ENCODE data around the gene ARPC1B.
A peak's percentile ranks its signal among the peaks of the same experiment; 100 is the strongest.

ARPC1B gene

GRCh38 chr7:99390941-99391602 lies 16.5 kb downstream of the ARPC1B start:
- TF ChIP-seq CTCF (IDR thresholded peaks at IDR 0.05; ENCODE audit: low read depth, low read length, missing control alignments), result no peak
- no peak overlapping the region for H3K4me3 ChIP-seq (ENCODE audit: low read depth, low read length)
- in situ Hi-C loops (cut with HindIII; ENCODE audit: low sequenced_read_pairs), result no loop called here
- DNase-seq (ENCODE audit: low read depth), result no peak

DNA sequence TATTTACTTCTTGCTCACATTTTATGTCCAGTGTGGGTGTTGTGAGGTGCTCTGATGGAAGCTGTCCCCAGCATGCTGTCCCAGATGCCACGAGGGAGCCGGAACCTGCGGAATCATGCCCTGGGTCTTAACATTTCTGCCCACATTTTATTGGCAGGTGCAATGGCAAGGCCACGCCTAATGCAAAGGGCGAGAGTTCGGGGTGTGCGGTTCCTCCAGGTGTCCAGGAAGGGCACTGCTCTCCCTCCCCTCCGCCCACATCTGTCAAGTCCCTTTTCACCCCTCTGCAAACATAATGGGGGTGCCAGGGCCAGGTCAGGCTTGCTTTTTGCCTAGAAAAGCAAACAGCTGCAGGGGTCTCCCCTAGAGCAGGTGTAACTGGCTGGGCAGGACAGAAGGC lies 17.5 kb downstream of the ARPC1B start:
- TF ChIP-seq CTCF (IDR thresholded peaks at IDR 0.05; ENCODE audit: low read depth, low read length, missing control alignments), result no peak
- in situ Hi-C loops (cut with HindIII; ENCODE audit: low sequenced_read_pairs), result no loop called here

GRCh38 chr7:99392659-99393354 lies 18.3 kb downstream of the ARPC1B start:
- in situ Hi-C loops (cut with HindIII; ENCODE audit: low sequenced_read_pairs), result no loop called here
- H3K4me3 ChIP-seq (ENCODE audit: low read depth, low read length), result peak overlapping the region; percentile 51
- TF ChIP-seq CTCF (IDR thresholded peaks at IDR 0.05; ENCODE audit: low read depth, low read length, missing control alignments), result no peak
- no peak for DNase-seq (ENCODE audit: low read depth)

More for the DNA sequence above, 17.5 kb downstream of the ARPC1B start:
- DNase-seq (ENCODE audit: low read depth), result no peak
- H3K4me3 ChIP-seq (ENCODE audit: low read depth, low read length), result no peak overlapping the region

GRCh38 chr7:99393355-99394187 lies 19.0 kb downstream of the ARPC1B start:
- TF ChIP-seq CTCF (IDR thresholded peaks at IDR 0.05; ENCODE audit: low read depth, low read length, missing control alignments), result no peak
- in situ Hi-C loops (cut with HindIII; ENCODE audit: low sequenced_read_pairs), result no loop called here
- no peak for DNase-seq (ENCODE audit: low read depth)
- H3K4me3 ChIP-seq (ENCODE audit: low read depth, low read length), result peak overlapping the region; percentile 51

GRCh38 chr7:99394188-99394502 lies 19.6 kb downstream of the ARPC1B start:
- in situ Hi-C loops (cut with HindIII; ENCODE audit: low sequenced_read_pairs), result no loop called here
- TF ChIP-seq CTCF (IDR thresholded peaks at IDR 0.05; ENCODE audit: low read depth, low read length, missing control alignments), result no peak
- DNase-seq (ENCODE audit: low read depth), result no peak
- H3K4me3 ChIP-seq (ENCODE audit: low read depth, low read length), result no peak overlapping the region

- no peak for DNase-seq (ENCODE audit: low read depth)
- H3K4me3 ChIP-seq (ENCODE audit: low read depth, low read length), result no peak overlapping the region
- in situ Hi-C loops (cut with HindIII; ENCODE audit: low sequenced_read_pairs), result no loop called here
- TF ChIP-seq CTCF (IDR thresholded peaks at IDR 0.05; ENCODE audit: low read depth, low read length, missing control alignments), result no peak
Measured at GRCh38 chr7:99395616-99396327, 21.2 kb downstream of the ARPC1B start.
